Measurements from ENCODE around the gene ZMYND10.

GRCh38 chr3:50322115-50322385, 23.5 kb downstream of the ZMYND10 start:
- TF ChIP-seq POLR2A (IDR thresholded peaks at IDR 0.05; ENCODE audit: low read depth, low read length) (no peak), TAF1 (IDR thresholded peaks at IDR 0.05; ENCODE audit: low read depth, low read length) (no peak), POLR2AphosphoS5 (IDR thresholded peaks at IDR 0.05; ENCODE audit: low read depth, low read length) (no peak), PAX5 (IDR thresholded peaks at IDR 0.05; ENCODE audit: insufficient read depth, low read length, severe bottlenecking) (no peak)

All from GM12891 (cell line).